Stimulated activated CD8-positive, alpha-beta memory T cell treated with anti-CD3 and anti-CD28 coated beads, Interleukin-12 subunit alpha, Interleukin-12 subunit beta, amount 100 ng/mL, for 1 hour (primary cell): ENCODE measurements around the gene MISP3.

Experiments
- DNase-seq: peaks from one replicate; pipeline ENCODE4 v3.0.0-alpha.2; 2020; ENCODE audit warnings: low read depth

Gene MISP3

GRCh38 chr19:14080887-14081796, 8.6 kb downstream of the MISP3 start:
- peak; percentile 100 for DNase-seq

GRCh38 chr19:14081797-14082674, 9.4 kb downstream of the MISP3 start:
- no peak for DNase-seq

- DNase-seq: no peak
These were observed 10.0 kb downstream of the MISP3 start for GRCh38 chr19:14082675-14082960.

DNA sequence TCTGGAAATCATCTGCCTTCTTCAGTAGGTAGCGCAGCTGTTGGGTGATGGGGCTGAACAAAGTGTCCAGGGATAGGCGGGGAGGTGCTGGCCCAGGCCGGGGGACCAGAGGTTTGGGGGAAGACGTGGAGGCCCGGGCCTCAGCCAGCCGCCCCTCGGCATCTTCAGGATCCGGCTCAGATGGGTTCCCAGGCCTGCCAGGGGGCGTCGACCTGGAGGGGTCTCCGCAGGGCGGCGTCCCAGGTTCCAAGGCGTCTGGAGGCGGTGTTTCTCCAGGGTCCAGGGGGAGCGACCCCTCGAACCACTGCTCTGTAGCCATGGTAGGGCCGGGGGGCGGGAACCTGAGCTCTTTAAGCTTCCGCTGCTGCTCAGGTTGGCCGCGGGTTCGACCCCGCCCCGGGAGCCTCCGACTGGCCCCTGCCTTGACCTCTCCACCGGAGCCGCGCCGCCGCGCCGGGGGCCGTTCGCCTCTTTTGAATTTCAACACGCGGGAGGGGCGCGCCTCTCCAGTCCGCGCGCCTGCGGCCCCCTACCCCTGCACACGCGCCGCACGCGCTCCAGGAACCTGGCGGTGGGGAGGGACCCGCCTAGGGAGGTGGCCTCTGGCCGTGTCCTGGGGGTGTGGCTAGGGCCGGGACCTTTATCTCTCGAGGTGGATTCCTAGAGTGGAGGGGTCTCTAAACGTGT, 12.9 kb downstream of the MISP3 start, which contains the start of gene C19orf67:
C19orf67 (minus strand) TSS at position 475 of the 687 bp plus-strand sequence; CDS start at position 319, 156 bp downstream.
- DNase-seq: no peak

GRCh38 chr19:14086098-14086497, 13.5 kb downstream of the MISP3 start:
- no peak for DNase-seq

GRCh38 chr19:14088634-14089411, 16.2 kb downstream of the MISP3 start:
- DNase-seq: no peak

GRCh38 chr19:14089412-14089661, 16.8 kb downstream of the MISP3 start:
- no peak for DNase-seq

DNA sequence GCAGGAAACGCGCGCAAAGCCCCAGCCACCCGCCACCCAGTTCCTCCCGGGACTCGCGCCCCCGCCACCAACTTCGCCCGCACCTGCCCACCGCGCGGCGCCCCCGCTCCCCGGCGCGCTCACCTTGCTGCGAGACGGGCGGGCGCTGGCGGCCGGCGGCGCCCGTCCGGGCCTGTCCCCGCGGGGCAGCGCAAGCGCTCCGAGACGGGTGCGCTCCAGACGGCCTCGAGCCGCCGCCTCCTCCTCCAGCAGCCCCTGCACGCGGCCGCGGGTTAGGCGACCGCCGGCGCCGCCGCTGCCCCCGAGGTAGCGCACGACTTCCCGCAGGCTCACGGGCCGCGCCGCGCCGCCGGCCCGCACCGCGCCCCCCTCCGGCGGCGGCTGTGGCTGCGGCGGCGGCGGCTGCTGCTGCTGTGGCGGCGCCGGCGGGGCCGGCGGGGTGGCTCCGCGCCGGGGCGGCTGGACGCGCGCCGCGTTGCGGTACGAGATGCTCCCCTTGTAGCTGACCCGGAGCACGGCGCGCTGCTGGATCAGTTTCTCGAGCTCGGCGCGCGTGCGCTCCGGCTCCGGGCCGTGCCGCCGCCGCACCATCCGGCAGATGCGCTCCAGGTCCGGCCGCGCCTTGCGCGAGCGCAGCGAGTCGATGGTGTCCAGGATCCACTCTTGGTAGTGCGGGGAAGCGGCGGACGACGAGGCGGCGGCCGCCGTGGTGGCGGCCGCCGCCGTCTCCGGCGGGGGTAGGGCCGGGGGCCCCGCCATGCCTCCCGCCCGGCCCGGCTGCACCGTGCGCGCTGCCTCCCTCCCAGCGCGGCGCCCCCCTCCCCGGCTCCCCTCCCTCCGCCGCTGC, 17.3 kb downstream of the MISP3 start:
- DNase-seq: no peak

GRCh38 chr19:14090509-14091080, 18.0 kb downstream of the MISP3 start, which contains the start of gene SAMD1:
Gene SAMD1 (minus strand): TSS chr19:14090751.
- peak; percentile 79 for DNase-seq

DNA sequence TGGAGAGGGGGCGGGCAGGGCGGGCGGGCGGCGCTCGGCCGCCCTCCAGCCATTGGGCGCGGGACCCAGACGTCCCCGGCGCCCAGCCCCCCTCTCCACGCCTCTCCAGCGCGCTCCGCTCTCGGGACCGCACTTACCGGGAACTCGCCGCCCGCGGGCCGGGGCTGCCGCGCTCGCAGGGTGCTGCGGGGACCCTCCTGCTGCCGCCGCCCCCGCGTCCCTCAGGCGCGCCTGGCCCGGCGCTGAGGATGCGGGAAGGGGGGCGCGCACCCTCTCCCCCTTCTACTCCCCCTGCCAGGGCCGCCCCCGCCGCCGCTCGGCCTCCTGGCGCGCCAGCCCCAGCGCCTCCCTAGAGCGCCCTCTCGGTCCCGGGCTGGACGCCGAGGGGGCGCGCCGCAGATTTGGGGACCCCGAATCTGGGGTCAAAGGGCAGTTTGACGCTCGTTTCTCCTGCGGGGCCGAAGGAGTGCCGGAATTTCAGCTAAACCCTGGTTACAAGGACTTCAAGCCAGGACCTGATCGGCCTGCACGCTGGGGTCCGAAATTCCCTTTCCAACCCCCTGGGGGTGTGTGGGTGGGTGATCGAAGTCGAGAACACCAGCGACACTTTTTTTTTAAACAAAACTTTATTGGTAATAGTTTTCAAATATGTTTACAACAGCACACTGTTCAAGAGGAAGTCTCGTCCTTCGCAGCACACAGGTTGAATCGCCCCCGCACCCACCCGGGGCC, 18.7 kb downstream of the MISP3 start:
- DNase-seq: no peak

DNA sequence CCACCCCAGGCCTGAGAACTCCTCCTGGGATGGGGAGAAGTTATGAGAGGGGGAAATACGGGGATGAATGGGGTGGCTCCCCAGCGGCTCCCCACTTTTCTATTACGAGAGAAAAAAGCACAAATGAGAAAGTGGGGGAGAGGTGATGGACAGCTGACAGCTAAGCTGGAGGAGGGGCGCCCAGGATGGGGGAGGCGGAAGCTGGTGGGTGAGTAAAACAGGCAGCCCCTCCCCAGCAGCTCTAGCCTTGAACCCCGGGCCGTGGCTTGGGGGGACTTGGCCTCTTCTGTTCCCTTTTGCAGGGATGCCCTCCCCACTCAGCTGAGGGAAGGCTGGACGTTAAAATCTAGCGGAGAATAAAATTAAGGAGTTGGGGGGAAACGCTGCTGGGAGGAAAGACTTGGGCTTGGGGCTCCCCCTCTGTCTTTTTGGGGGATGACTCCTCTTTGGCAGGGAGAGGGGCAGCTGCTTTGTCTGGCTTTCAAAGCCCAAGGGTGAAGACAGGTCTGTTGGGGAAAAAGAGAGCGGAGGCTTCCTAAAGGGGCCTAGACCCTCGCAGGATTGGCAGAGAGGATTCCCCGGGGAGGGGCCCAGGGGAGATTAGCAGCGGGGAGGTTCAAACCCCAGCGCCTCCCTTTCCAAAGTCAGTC, 19.4 kb downstream of the MISP3 start:
- no peak for DNase-seq

DNA sequence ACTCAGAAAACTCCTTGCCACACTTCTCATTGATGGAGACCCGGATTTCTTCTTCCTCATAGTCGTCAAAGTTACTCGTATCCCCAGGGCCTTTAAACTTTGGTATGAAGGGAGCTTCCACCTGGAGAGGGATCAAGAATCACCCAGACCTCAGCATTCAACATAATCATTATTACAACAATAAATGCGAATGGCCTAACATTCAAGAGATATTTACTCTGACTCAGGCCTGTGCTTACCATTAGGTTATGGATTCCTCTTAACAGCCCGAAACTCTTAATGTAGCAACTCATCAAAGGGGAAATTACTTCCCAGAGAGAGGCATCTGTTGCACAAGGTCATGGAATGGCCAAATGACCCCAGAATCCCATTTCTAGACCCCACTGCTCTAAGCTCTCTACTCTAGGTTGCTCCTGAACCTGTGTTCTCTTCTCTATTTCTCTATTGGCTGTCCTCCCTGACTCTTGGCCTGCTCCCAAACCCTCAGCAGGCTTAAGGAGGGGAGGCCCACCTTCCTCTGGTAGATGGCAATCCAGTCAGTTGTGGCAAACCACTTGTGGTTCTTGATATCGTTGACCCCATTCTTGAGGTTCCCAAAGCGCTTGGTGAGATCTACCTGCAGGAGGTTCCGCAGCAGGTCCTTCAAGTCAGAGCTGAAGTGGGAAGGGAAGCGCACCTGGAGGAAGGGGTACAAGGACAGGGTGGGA, 20.7 kb downstream of the MISP3 start:
- DNase-seq: no peak

DNA sequence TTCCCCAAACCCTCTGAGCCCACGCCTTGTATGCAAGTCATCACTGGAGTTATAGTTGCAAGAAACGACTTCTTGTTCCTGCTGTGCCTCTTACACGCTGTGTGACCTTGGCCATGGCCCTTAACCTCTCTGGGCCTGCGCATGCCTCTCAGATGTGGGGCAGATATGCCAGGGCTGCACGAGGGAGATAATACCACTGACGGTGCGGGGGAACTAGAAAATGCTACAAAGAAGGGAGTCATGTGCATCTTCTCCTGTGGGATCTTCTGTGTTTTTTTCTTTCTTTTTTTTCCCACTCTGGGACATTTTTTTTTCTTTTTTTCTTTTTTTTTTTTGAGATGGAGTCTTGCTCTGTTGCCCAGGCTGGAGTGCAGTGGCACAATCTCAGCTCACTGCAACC, 22.3 kb downstream of the MISP3 start:
- no peak for DNase-seq

GRCh38 chr19:14096272-14096992, 23.8 kb downstream of the MISP3 start:
- no peak for DNase-seq

DNA sequence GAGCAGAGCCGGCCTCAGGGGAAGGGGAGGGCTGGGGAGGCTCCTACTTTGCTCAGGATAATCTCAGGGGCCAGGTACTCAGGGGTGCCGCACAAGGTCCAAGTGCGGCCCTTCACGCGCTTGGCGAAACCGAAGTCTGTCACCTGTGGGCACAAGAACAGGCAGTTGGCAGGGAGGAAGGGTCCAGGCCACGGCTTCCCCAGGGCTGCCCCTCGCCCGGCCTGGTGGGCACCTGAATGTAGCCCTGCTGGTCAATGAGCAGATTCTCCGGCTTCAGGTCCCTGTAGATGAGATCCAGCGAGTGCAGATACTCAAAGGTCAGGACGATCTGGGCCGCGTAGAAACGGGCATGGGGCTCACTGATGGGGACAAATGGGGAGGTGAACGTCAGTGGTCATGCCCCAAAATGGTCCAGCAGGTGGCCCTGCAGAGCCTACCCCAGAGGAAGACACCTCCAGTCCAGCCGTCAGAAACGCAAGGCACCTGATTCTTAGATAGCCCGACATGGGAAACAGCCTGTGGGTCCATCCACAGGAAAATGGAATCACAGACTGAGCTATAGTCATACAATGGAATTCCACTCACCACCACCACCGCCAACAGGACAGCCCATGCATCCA, 25.1 kb downstream of the MISP3 start:
- DNase-seq: no peak

DNA sequence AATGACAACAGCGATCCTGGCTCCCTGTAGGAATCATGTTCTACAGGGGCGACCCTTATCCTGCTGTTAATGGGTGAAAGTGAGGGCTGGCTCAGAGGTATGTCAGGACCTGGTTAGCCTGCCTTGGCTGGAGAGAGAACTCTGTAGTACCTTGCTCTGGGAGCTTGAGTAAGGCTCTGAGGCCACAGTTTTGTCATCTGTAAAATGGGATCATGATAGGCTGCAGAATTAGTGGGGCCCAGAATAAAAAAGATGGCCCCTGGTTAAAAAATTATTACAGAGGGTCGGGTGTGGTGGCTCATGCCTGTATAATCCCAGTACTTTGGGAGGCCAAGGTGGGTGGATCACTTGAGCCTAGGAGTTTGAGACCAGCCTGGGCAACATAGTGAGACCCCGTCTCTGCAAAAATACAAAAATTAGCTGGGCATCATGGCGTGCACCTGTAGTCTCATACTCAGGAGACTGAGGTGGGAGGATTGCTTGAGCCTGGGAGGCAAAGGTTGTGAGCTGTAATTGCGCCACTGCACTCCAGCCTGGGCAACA, 28.5 kb downstream of the MISP3 start:
- no peak for DNase-seq

DNA sequence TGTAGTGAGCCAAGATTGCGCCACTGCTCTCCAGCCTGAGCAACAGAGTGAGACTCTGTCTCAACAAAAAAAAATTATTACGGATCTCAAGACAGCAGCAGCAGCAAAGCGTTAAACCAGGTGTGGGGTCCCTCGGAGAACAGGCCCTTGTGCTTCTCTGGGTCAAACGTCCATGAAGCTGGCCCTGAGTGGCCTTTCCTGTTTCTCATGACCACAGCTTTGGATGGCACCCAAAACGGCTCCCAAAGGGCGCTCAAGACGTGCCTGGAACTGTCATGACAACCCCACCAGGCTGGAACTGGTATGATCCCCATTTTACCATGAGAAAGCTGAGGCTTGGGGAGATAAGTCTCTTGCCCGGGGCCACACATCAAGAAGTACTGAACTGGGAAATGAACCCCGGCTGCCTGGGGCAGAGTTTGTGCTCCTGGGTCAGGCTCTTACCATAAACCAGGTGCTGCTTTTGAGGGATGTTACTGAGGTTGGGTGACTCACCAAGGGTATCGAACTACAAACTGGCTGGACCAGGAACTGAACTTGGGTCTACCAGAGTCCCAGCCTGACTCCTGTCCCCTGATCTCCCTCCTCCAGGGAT, 29.6 kb downstream of the MISP3 start:
- no peak for DNase-seq
